Measurements from ENCODE around the gene MLXIP. TPM values are rescaled to one million over a fixed set of nuclear protein-coding genes. Genes with fewer than 3 reads are reported as not detected.
A peak's percentile ranks its signal among the peaks of the same experiment; 100 is the strongest.

MLXIP gene
- total and polyA plus RNA-seq, 2 of the 13 experiments (the other 11 are each of a cell fraction or from before 2014, with no cell fraction given): 5.3 to 6.7 TPM

DNA sequence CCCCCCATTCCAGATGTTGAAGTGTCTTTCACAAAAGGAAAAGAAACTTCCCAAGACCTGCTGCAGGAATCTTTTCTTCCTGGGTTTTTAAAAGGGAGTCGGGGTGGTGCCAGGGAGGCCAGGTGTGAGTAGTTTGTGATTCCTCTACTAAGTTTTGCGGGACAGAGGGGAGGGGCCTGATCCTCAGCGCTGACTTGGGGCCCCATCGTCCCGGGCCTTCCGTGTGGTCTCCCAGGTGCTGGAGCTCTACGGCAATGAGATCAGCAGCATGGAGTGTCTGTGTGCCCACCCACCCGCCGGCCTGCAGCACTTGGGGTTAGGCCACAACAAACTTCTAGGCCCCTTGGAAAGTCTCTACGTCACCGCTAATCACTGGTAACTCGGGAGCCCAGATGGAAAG is 108.9 kb downstream of the MLXIP start:
- WGBS (ENCODE audit: low lambda C conversion rate): 64% methylated on average over 7 of the region's 12 CpGs
- FAIRE-seq: no peak

GRCh38 chr12:122189626-122190475 is 111.3 kb downstream of the MLXIP start:
- CTCF ChIA-PET (ENCODE audit: low intra/inter-chr PET ratio, low total read pairs): interaction anchor here (0.7 to 2.2 kb wide), 4 partner anchors 53 to 135 kb away, joined by 3 to 21 read pairs (median 8); no protein-coding TSS in a partner anchor
- Histone ChIP-seq H3K36me3 (replicated peaks in 1 of 2; ENCODE audit: control insufficient read depth in 1 of 2, insufficient read depth in 2 of 2, low read length in 2 of 2) (no peaks in the 10 kb centered on the region), H3K9ac (ENCODE audit: insufficient read depth, low read depth, low read length) (no peak overlapping the region), H3K79me2 (ENCODE audit: insufficient read depth, low read length) (no peaks in the 10 kb centered on the region), H2AFZ (ENCODE audit: low read length) (no peak overlapping the region), H3K4me2 (ENCODE audit: low read depth, low read length) (no peak overlapping the region), H3K27ac (ENCODE audit: extremely low read length, insufficient read depth, low read length) (no peak overlapping the region), H4K20me1 (ENCODE audit: insufficient read depth, low read length) (no peaks in the 10 kb centered on the region), H3K9me3 (ENCODE audit: low read length) (no peaks in the 10 kb centered on the region), H3K4me1 (ENCODE audit: insufficient read depth, low read length) (peaks cover 17% of the 10 kb centered on the region), H3K4me3 (replicated peaks in 1 of 3; ENCODE audit: insufficient read depth in 1 of 3, low read depth in 2 of 3, low read length in 3 of 3) (no peak overlapping the region), H3K27me3 (ENCODE audit: control insufficient read depth in 1 of 2, insufficient read depth in 2 of 2, low read length in 2 of 2) (peaks cover 8 to 31% of the 10 kb centered on the region in 2 experiments)
- WGBS (ENCODE audit: low lambda C conversion rate): 44% methylated on average over 23 of the region's 34 CpGs
- intact Hi-C loops (cut with micrococcal nuclease; ENCODE audit: unreplicated experiment) (loop anchor here (2.0 kb wide), 1 partner anchor 135 kb away; no protein-coding TSS in a partner anchor), in situ Hi-C loops (cut with HindIII; ENCODE audit: extremely low pct_ligation_motif_present, low pct_unique_long_range_greater_than_20kb) (loop anchor here (10.0 kb wide), 1 partner anchor 135 kb away; no protein-coding TSS in a partner anchor)
- POLR2A ChIA-PET: no interaction called here
- TF ChIP-seq, protein P1, sequence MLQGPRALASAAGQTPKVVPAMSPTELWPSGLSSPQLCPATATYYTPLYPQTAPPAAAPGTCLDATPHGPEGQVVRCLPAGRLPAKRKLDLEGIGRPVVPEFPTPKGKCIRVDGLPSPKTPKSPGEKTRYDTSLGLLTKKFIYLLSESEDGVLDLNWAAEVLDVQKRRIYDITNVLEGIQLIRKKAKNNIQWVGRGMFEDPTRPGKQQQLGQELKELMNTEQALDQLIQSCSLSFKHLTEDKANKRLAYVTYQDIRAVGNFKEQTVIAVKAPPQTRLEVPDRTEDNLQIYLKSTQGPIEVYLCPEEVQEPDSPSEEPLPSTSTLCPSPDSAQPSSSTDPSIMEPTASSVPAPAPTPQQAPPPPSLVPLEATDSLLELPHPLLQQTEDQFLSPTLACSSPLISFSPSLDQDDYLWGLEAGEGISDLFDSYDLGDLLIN (CRISPR knock-in tag; IDR thresholded peaks at IDR 0.05; ENCODE audit: borderline replicate concordance): no peak
- TF ChIP-seq, protein P2, sequence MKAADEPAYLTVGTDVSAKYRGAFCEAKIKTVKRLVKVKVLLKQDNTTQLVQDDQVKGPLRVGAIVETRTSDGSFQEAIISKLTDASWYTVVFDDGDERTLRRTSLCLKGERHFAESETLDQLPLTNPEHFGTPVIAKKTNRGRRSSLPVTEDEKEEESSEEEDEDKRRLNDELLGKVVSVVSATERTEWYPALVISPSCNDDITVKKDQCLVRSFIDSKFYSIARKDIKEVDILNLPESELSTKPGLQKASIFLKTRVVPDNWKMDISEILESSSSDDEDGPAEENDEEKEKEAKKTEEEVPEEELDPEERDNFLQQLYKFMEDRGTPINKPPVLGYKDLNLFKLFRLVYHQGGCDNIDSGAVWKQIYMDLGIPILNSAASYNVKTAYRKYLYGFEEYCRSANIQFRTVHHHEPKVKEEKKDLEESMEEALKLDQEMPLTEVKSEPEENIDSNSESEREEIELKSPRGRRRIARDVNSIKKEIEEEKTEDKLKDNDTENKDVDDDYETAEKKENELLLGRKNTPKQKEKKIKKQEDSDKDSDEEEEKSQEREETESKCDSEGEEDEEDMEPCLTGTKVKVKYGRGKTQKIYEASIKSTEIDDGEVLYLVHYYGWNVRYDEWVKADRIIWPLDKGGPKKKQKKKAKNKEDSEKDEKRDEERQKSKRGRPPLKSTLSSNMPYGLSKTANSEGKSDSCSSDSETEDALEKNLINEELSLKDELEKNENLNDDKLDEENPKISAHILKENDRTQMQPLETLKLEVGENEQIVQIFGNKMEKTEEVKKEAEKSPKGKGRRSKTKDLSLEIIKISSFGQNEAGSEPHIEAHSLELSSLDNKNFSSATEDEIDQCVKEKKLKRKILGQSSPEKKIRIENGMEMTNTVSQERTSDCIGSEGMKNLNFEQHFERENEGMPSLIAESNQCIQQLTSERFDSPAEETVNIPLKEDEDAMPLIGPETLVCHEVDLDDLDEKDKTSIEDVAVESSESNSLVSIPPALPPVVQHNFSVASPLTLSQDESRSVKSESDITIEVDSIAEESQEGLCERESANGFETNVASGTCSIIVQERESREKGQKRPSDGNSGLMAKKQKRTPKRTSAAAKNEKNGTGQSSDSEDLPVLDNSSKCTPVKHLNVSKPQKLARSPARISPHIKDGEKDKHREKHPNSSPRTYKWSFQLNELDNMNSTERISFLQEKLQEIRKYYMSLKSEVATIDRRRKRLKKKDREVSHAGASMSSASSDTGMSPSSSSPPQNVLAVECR (CRISPR knock-in tag; IDR thresholded peaks at IDR 0.05; ENCODE audit: borderline replicate concordance): 0 out of 2 replicates have a peak, but pooled peaks have one; percentile 8
- TF ChIP-seq ISX (CRISPR knock-in tag; conservative IDR thresholded peaks at IDR 0.05) (no peak), RBM22 (optimal IDR thresholded peaks at IDR 0.05; ENCODE audit: low read length) (no peak)
- no peak for DNase-seq (ENCODE audit: low spot score)
- BruUV-seq (replicated peaks): no TSS peak
- no peak for FAIRE-seq
- peak; percentile 20; the same call in 1 of the 3 replicates for ATAC-seq

More for the DNA sequence above, 108.9 kb downstream of the MLXIP start:
- DNase-seq (ENCODE audit: low spot score) (no peak), ATAC-seq (no peak)
- Histone ChIP-seq H2AFZ (ENCODE audit: low read length) (no peak overlapping the region), H3K9ac (ENCODE audit: insufficient read depth, low read depth, low read length) (no peak overlapping the region), H3K4me2 (ENCODE audit: low read depth, low read length) (no peak overlapping the region), H3K27ac (ENCODE audit: extremely low read length, insufficient read depth, low read length) (no peak overlapping the region), H3K4me3 (replicated peaks in 1 of 3; ENCODE audit: insufficient read depth in 1 of 3, low read depth in 2 of 3, low read length in 3 of 3) (no peak overlapping the region), H3K9me3 (ENCODE audit: low read length) (no peaks in the 10 kb centered on the region), H3K79me2 (ENCODE audit: insufficient read depth, low read length) (no peaks in the 10 kb centered on the region), H3K4me1 (ENCODE audit: insufficient read depth, low read length) (peaks cover 20% of the 10 kb centered on the region), H4K20me1 (ENCODE audit: insufficient read depth, low read length) (no peaks in the 10 kb centered on the region), H3K36me3 (replicated peaks in 1 of 2; ENCODE audit: control insufficient read depth in 1 of 2, insufficient read depth in 2 of 2, low read length in 2 of 2) (no peaks in the 10 kb centered on the region), H3K27me3 (ENCODE audit: control insufficient read depth in 1 of 2, insufficient read depth in 2 of 2, low read length in 2 of 2) (peaks cover 8 to 35% of the 10 kb centered on the region in 2 experiments; a peak in 3 of 5 replicates)
- CTCF ChIA-PET (ENCODE audit: low intra/inter-chr PET ratio, low total read pairs): no interaction called here
- no peak for TF ChIP-seq ESRRA (CRISPR knock-in tag; IDR thresholded peaks at IDR 0.05; ENCODE audit: low read depth)
- TF ChIP-seq HNF4G (IDR thresholded peaks at IDR 0.05; ENCODE audit: borderline replicate concordance, low read depth, low read length): no peak
- no peak for TF ChIP-seq HNF4G (CRISPR knock-in tag; IDR thresholded peaks at IDR 0.05; ENCODE audit: borderline replicate concordance, low read depth)
- TF ChIP-seq HMG20A (CRISPR knock-in tag; IDR thresholded peaks at IDR 0.05; ENCODE audit: borderline replicate concordance): no peak
- TF ChIP-seq ZFP62 (CRISPR knock-in tag; IDR thresholded peaks at IDR 0.05): no peak
- no peak for TF ChIP-seq ZNF224 (CRISPR knock-in tag; IDR thresholded peaks at IDR 0.05)
- TF ChIP-seq, protein P3, sequence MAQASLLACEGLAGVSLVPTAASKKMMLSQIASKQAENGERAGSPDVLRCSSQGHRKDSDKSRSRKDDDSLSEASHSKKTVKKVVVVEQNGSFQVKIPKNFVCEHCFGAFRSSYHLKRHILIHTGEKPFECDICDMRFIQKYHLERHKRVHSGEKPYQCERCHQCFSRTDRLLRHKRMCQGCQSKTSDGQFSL (CRISPR knock-in tag; IDR thresholded peaks at IDR 0.05): no peak
- TF ChIP-seq TMF1 (CRISPR knock-in tag; IDR thresholded peaks at IDR 0.05; ENCODE audit: low read depth): no peak
- in situ Hi-C loops (cut with HindIII; ENCODE audit: extremely low pct_ligation_motif_present, low pct_unique_long_range_greater_than_20kb) (loop anchor here (10.0 kb wide), 1 partner anchor 133 kb away; no protein-coding TSS in a partner anchor), intact Hi-C loops (cut with micrococcal nuclease; ENCODE audit: unreplicated experiment) (no loop called here)
- BruUV-seq (replicated peaks): no TSS peak
- POLR2A ChIA-PET: no interaction called here
